Activated CD8-positive, alpha-beta memory T cell treated with anti-CD3 and anti-CD28 coated beads, Interleukin-2, amount 50 U/mL, for 24 hours (primary cell): ENCODE data around the gene ABTB2.

Experiments
- DNase-seq: peaks from one replicate; pipeline ENCODE4 v3.0.0-alpha.2; 2020; ENCODE audit errors: extremely low read depth

Gene ABTB2

DNA sequence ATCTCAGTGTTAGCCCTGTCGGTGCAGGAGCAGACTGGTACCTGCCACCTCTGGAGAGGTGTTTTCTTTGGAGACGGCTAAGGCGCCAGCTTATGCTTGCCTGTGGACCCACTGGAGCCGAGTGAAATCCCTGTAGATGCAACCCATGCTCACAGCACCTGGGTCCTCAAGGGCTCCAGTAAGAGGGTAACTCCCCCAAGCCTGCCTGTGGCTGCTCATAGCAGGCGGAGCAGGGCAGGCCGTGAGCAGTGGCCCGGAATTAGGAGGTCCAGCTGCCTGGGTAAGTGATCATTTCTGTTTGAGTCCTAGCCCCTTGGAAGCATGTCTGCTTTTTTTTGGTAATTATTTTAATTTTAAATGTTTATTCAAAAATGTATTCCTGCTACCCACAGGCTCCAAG lies 208.5 kb downstream of the ABTB2 start:
- DNase-seq = no peak

DNA sequence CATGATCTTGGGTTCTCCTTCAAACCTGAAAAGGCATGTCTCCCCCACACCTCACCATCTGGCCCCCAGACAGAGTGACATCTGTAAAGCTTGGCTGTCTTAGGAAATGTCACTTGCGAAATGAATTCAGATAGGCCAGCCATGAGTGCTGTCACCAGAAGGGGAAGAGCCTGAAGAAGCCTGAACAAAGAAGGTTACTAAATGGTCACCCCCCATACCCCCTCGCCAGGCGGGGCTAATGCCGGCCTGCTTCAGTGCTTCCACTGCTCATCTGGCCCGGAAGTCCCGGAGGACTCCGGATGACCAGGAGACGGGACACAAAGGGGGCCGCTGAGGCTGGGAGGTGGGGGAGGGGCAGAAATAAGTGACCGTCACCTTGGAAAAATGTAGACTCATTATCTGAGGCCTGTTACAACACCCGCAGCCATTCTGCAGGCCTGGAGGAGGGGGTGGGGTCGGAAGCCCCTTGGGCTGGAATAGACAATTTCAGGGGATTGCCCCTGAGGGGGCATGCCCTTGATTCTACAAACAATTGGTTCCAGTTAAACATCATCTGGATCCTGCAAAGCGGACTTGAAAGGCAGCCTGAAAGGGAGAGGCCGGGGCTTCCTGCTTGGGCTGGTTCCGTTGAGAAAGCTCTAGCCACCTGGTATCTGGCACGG lies 209.2 kb downstream of the ABTB2 start:
- no peak for DNase-seq

DNA sequence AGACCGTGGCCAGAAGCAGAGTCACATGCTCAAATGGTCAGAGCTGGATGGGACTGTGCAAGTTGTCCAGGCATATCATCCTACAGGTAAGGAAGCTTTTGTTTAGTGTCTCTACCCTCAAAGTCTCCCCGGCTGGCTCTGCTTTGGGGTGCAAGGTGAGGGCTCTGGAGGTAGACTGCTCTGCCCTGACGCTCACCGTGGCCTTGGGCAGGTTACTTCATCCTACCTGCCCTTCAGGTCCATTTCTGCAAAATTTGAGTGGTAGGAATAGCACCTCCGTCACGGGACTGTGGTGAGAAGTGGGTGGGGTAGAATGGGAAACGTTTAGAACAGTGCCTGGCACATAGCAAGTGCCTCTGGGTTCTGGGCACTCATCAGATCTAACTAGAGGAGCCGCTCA lies 210.2 kb downstream of the ABTB2 start:
- no peak for DNase-seq

DNA sequence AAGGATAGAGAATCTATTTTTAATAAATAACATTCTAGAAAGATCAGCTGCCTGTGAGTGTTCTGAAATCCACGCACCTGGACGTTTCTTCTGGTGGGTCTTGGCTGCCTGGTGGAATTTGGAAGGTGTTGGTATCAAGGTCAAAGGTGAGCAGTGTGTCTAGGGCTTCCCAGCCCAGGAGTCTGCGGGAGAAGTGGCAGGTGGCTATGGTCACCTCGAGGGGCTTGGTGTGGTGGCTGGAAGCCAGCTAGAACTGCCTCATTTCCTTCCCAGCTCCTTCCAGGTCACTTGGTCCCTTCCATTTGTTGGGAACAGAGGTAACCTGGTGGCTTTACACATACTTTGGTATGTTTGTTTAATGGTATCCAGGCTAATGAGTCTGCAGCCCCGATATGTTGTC lies 210.9 kb downstream of the ABTB2 start:
- no peak for DNase-seq

DNA sequence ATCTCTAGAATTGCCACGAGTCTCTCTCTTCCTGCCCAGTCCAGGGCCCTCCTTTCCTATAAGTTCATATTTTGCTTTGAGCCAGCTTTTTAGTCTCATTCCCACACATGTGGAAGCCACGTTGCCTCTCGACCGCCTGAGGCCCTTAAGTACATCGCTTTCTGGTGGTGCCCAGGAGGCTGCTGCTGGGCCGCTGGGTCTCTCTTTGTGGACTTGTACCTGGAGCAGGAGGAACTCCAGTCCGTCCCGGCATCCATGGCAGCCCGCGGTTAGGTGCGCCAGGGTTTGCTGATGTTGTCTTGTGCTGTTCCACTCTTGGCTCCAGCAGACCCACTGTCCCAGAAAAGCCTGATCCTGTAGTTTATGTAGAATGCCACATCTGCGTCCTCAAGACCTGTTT lies 211.4 kb downstream of the ABTB2 start:
- DNase-seq = no peak

DNA sequence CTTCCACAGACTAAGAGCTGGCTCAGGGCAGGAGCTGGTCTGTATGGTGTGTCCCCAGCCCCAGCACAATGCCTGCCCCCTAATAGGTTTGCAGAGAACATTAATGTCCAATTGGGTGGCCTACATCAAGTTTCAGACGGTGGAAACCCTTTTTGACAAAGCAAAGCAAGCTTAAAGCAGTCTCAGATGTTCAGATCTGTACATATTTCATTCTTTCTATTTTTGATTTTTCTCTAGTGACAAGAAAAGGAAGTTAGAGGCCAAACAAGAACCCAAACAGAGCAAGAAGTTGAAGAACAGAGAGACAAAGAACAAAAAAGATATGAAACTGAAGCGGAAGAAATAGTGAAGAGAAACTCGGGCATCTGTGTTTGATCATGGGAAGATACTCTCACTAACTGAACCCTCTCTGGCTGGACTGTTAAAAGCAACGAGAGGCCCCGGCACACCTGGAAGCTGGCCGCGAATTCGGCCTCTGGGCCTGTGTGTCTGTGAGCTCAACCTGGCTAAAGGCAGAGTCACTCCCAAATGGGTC lies 211.9 kb downstream of the ABTB2 start:
- no peak for DNase-seq

DNA sequence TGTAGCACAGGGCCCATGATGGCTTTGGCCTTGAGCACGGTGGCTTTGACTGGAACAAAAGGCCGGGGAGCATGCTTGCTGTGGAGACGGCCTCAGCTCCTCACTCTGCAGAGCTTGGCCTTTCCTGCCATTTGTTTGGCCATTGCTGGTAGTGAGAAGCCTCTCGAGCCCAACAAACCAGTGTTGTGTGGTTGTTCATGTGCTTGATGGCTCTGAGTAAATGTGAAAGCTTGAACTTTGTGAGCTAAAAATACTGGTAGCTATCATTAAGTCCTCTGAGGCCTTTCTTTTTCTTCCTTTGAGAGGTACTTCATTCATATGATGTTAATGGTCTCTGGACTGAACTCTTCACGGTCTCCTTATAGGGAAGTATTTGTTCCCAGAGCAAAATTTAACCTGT lies 212.7 kb downstream of the ABTB2 start:
- no peak for DNase-seq

DNA sequence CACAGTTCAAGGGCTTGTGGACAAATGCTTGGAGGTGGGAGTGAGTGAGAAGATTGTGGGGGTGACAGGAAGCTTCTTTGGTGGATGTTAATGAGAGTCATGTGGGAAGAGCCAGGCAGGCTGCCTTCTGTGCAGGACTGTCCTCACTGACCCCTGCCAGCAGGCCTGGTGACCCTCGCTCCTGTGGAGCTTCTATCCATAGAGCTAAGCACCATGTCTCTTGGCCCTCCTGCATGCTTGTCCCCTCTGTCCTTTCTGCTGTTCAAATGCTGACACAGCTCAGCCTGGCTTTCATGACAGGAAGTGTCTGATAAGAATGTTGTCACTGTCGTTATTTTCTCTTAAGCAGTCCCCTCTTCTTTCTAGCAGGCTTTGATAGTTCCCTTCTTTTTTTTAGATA lies 214.8 kb downstream of the ABTB2 start:
- DNase-seq = no peak

DNA sequence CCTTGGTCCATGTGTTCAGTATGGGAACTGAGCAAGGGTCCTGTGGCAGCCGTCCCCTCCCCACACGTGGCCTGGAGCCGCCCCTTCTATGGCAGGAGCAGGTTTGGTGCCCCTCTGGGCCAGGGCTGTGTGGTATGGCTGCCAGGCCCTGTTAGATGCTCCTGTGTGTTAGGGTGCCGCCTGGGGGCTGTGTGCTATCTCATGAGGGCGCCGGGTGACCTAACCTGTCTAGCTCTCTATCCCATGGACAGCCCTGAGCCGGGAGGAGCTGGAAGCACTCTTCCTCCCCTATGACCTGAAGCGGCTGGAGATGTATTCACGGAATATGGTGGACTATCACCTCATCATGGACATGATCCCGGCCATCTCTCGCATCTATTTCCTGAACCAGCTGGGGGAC lies 217.7 kb downstream of the ABTB2 start:
- DNase-seq = no peak

DNA sequence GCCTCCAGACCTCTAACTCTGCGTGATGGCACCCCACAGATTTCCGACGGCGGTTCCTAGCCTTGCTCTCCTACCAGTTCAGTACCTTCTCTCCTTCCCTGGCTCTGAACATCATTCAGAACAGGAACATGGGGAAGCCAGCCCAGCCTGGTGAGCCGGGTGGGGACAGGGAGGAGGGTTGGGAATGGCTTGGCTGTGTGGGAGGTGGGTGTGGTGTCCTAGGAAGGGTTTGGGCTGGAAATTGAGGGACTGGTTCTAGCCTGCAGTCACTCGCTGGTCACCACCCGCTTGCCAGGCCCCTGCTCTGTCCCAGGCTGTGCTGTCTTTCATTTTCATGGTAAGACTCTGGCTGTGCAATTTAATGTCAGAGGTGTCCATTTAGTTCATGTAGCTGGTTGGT lies 218.5 kb downstream of the ABTB2 start:
- no peak for DNase-seq

DNA sequence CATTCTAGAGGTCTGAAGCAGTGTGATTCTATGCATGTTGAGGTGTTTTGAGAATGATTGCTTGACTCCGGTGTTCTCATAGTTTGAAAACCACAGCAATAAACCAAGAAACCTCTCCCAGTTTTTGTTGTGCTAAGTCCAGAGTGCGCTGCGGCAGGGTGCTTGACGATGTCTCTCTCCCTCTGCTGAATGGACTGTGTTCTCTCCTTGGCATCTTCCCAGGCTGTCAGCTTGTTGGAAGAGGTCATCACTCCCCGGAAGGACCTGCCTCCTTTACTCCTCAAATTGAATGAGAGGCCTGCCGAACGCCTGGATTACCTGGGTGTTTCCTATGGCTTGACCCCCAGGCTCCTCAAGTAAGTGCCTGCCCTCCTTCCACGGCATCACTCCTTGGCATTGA lies 221.4 kb downstream of the ABTB2 start:
- DNase-seq = no peak

DNA sequence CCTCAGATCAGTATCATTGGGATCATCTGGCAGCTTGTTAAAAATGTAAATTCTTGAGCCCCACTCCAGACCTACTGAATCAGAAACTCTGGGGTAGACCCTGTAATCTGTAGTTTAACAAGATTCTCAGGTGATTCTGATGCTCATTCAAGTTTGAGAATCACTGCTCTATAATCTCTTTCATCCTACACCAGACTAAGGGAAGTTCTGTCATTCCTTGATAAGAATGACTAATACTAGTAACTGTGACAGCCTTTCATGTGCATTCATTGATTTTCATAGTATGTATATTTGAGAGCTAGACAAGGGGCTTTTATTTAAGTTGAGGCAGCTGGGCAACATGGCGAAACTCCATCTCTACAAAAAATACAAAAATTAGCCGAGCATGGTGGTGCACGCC lies 222.4 kb downstream of the ABTB2 start:
- no peak for DNase-seq

DNA sequence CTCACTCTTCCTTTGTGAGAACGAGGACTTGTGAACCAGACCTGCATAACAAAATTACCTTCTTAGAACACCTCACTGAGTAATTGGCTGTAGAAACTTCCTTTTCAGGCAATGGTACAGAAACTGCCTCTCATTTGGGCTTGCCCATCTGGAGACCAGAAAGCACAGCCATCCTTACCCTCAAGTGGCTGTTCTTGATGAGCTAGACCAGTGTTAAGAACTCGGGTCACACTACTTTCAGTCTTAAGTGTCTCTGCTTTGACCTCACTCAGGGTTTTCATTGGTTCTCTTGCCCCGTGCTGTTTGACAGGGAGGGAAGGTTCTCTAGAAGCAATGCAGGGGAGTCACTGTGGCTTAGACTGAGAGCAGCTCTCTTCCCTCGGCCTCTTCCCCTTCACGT lies 223.0 kb downstream of the ABTB2 start:
- no peak for DNase-seq

DNA sequence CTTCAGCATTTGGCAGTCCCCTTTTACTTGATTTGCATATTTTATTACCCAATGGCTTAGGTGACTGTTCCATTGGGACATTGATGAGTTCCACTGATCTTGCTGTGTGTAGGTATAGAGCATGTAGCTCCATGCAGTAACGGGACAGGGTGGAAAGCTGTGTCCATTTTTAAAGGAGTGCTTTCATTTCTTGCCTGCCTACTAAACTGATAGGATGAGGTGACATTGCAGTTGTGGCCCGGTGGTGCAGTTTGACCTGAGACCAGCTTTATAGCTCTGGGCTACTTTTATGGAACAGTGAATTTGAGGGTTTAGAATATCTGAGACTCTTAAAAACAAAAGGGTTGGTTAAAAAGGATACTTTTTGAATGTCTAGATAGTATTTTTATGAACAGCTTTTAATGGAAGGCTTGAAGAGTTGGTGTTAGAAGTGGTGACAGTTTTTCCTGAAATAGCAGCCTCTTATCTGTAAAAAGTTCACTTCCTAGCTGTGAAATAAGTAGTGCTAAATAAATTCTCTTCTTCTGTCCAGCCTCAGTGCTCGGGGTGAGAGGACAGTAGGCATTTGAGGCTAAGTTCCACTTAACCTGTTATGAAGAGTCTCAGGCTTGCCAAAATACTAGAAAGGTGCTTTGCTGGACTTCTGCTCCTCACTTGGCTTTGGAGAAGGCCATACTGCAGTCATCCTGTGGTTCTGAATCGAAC lies 225.4 kb downstream of the ABTB2 start:
- no peak for DNase-seq

DNA sequence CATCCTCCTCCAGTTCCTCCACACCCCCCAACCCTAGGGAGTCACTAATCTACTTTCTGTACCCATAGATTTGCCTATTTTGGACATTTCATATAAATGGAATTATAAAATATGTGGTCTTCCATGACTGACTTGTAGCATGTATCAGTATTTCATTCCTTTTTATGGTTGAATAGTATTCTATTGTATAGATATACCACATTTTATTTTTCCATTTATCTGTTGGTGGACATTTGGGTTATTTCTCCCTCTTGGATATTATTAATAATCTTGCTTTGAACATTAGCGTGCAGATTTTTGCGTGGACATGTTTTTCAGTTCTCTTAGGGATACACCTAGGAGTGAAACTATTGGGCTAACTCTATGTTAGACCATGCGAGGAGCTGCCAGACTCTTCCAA lies 229.0 kb downstream of the ABTB2 start:
- no peak for DNase-seq

DNA sequence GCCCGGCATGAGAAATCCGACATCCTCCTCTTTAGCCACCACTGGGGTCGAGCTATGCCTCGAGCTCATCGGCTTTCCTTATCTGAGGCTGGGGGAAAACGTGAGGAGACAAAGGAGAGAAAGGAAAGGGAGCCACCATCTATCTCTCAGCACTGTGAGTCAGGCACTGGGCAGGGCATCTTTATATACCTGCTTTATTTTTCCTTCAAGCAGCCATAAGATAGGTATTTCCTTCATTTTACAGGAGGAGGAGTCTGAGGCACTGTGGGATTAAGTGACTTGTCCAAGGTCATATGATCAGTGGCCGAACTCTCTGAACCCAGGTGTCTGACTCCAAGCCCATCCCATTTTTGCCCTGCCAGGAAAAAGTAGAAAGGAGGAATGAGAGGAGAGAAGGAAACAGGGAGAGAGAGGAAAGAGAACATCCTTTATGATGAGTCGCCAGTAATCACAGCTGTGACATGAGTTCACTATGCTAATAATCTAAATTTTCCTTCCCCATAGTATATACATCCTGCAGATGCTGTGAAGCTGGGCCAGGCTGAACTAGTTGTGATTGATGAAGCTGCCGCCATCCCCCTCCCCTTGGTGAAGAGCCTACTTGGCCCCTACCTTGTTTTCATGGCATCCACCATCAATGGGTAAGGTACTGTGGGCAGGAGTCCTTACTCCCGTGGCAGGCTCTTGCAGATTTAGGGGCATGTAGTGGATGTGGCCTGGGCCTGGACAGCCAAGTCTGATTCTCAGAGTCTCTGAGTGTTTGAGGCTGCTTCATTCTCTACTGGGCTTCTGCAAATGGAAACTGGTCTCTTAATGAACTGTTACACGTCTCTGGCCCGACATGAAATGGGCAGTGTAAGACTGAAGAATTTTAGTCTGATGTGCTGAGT lies 230.6 kb downstream of the ABTB2 start:
- no peak for DNase-seq

DNA sequence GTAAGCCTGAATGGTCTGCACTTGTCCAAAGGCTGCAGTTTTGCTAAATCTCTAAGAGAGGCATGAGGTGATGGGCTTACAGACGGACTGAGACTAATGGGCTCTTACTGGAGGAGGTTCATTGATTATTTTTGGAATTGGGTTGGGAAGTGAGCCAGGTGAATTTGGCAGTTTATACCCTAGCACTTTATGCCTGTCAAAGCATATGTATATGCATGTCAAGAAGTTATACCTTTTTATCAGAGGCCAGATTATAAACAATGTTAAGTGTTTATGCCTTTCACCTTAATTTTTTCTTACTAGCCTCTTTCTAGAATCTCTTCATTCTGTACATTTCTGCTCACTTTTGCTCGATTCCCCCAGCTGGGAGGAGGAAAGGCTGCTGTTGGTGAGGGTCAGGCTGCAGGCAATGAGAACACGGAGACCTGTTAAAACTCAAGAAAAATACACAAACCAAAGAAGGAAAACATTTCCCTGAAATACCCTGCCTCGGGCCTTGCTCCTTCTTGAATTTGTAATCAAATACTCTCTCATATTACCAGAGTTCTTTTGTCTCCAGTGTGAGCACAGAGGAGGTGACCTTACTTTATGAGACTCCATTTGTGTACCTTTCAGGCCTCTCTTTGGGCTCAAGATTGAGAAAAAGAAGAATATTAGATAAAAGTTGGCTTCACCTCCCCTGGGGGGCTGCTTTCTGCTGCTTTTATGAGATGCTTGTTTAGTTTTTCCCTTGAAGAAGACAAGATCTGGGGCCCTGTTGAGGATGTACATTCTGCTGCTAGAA lies 232.7 kb downstream of the ABTB2 start:
- DNase-seq = no peak

DNA sequence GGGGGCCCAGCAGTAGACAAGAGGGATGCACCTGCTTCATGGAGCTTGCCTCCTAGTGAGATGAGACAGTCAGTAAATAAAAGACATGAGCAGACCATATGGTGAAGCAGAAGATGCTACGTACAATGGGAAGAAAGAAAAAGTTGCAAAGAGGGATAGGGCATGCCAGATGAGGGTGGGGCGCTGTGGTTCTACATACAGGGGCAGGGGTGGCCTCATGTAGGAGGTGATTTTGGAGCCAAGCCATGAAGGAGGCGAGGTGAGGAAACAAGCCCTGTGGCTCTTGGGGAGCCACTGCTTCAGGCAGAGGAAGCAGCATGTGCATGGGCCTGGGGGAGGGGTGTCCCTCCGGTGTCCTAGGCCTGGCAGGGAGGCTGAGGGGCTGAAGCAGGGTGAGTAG lies 237.2 kb downstream of the ABTB2 start:
- no peak for DNase-seq

DNA sequence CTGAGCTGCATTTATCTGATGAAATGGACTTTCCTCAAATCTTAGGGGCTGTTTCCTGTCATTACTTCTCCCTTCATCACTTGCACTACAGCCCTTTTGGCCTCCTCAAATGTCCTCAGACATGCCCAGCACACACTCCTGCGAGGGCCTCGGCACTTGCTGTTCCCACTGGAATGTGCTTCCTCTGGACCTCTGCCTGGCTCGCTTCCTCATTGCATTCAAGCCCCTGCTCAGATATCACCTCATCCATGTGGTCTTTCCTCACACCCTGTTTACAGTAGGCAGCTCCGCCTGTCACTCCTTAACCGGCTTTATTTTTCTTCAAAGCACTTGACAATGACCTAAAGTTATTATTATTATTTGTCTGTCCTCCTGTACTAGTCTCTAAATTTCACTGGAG lies 243.3 kb downstream of the ABTB2 start:
- no peak for DNase-seq

DNA sequence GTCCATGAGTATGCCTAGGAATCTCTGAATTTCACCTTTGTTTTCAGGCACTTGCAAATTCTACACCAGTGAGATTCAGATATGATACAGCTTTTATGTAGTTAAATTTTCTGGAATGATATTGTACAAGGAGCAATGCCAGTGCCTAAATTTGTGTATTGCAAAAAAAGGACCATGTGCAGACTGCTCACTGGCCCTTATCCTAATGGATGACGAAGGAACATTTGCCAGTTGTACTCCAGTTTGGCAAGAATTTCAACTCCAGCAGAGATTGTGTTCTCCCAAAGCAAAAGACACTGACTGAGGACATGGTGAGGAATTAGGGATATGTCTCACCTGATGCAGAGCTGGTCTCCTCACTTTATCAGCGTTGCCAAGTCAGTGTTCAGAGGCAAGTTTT lies 243.8 kb downstream of the ABTB2 start:
- DNase-seq = no peak

DNA sequence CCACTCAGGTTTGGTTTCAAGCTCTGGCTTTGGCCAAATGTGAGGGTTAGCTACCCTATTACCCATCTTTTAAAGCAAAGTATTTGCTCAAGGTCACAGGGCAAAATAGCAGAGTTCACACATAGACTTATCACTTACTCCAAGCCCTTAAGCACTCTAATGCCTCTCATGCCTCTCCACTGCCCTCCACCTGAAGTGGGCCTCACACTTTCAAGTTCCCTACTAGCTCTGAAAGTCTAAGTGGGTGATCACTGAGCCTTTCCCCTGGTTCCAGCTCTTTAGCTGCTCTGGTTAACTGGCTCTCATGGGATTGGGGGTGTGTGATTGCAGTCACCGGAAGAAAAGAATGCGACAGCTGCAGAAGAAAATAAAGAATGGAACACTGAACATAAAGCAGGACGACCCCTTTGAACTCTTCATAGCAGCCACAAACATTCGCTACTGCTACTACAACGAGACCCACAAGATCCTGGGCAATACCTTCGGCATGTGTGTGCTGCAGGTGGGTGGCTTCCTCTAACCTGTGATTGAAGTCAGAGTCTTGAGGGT lies 246.0 kb downstream of the ABTB2 start:
- DNase-seq = no peak
